Breast epithelium (tissue), 4 donors: ENCODE results near the gene SH2D3A. TPM values are rescaled to one million over a fixed set of nuclear protein-coding genes. Genes with fewer than 3 reads are reported as not detected.

Experiments used
- DNase-seq, 2 donors: peaks; one replicate each; pipeline ENCODE4 v3.0.0-alpha.2; 2019; ENCODE audit warnings: low spot score in 2 of 2
- H3K27ac ChIP-seq, 2 donors: fragments of 200-600 bp; sonication (generic) in 1 of 2; one replicate each; pipeline ENCODE4 v1.5.1; 2016 to 2019; ENCODE audit warnings: mild to moderate bottlenecking in 1 of 2
- H3K27me3 ChIP-seq, 2 donors: fragments of 200-600 bp; sonication (generic) in 1 of 2; one replicate each; pipeline versions ENCODE4 v1.5.1 to v1.6.0; 2017 to 2019; ENCODE audit warnings: control low read depth in 1 of 2, mild to moderate bottlenecking in 1 of 2
- H3K36me3 ChIP-seq: fragments of 200-600 bp; one replicate; pipeline ENCODE4 v1.5.1; 2019
- H3K4me1 ChIP-seq, 2 donors: fragments of 200-600 bp; sonication (generic); one replicate each; pipeline ENCODE4 v1.5.1; 2016 to 2019; ENCODE audit warnings: control low read depth in 1 of 2
- H3K4me3 ChIP-seq, 3 donors: fragments of 200-600 bp; sonication (generic); 1 replicate in 2 of 3; 2 replicates in 1 of 3; pipeline ENCODE4 v1.5.1; 2016 to 2019; ENCODE audit warnings: mild to moderate bottlenecking in 3 of 3, moderate library complexity in 2 of 3
- H3K9me3 ChIP-seq, 2 donors: fragments of 200-600 bp; sonication (generic) in 1 of 2; one replicate each; pipeline ENCODE4 v1.5.1; 2016 to 2019; ENCODE audit warnings: control low read depth in 1 of 2
- CTCF ChIP-seq, 3 donors: fragments of 450-650 bp; IDR thresholded peaks; one replicate each; pipeline ENCODE4 v1.5.1; 2016 to 2017; ENCODE audit warnings: antibody characterized with exemption in 3 of 3, mild to moderate bottlenecking in 3 of 3, moderate library complexity in 3 of 3
- POLR2A ChIP-seq: fragments of 450-650 bp; IDR thresholded peaks from one replicate; pipeline ENCODE4 v1.6.1; 2016; ENCODE audit warnings: antibody characterized with exemption, mild to moderate bottlenecking, moderate library complexity
- POLR2AphosphoS5 ChIP-seq, 3 donors: sonication (generic); formaldehyde crosslinking; IDR thresholded peaks; one replicate each; pipeline ENCODE4 v1.6.1; 2017; ENCODE audit warnings: antibody characterized with exemption in 3 of 3
- intact Hi-C: fragments of 100-400 bp; cut with DNase I; formaldehyde crosslinking; loops from one replicate; pipeline ENCODE4 v1.15.1; 2023; ENCODE audit warnings: low total_unique reads
- total RNA-seq, 3 donors: library from RNA; depleted of rRNA; stranded (reverse); fragments of >200 nt; gene quantifications; one replicate each; pipeline ENCODE4 v1.1.0, GENCODE V29; 2016

Gene SH2D3A
- total RNA-seq, 3 donors from 2014 or later: 0.96 to 38.2 (median 18.4) TPM

- intact Hi-C loops: no loop called here
- H3K36me3 ChIP-seq: no peaks in the 10 kb centered on the region
- peaks cover 0 to 6% of the 10 kb centered on the region in 2 donors for H3K9me3 ChIP-seq
- no peaks in the 10 kb centered on the region for H3K27me3 ChIP-seq
- no peak for TF ChIP-seq POLR2A
- no peak for TF ChIP-seq POLR2AphosphoS5 (IDR thresholded peaks at IDR 0.05)
- TF ChIP-seq CTCF (IDR thresholded peaks at IDR 0.05): no peak
- no peak overlapping the region for H3K27ac ChIP-seq
- no peaks in the 10 kb centered on the region for H3K4me1 ChIP-seq
- no peak overlapping the region for H3K4me3 ChIP-seq
- no peak for DNase-seq
Observed at GRCh38 chr19:6790194-6791128, 23.2 kb upstream of the SH2D3A start.

GRCh38 chr19:6788896-6789295 lies 21.7 kb upstream of the SH2D3A start:
- intact Hi-C loops: no loop called here
- Histone ChIP-seq H3K27me3 (no peaks in the 10 kb centered on the region), H3K36me3 (no peaks in the 10 kb centered on the region), H3K27ac (peak overlapping the region in 1 of 2 donors; percentile 7), H3K4me1 (no peaks in the 10 kb centered on the region), H3K4me3 (no peak overlapping the region), H3K9me3 (no peaks in the 10 kb centered on the region)
- TF ChIP-seq CTCF (IDR thresholded peaks at IDR 0.05): no peak
- no peak for TF ChIP-seq POLR2AphosphoS5 (IDR thresholded peaks at IDR 0.05)
- no peak for TF ChIP-seq POLR2A
- no peak for DNase-seq

- Histone ChIP-seq H3K9me3 (no peaks in the 10 kb centered on the region), H3K4me1 (no peaks in the 10 kb centered on the region), H3K36me3 (no peaks in the 10 kb centered on the region), H3K27me3 (no peaks in the 10 kb centered on the region), H3K27ac (no peak overlapping the region), H3K4me3 (no peak overlapping the region)
- no peak for TF ChIP-seq POLR2AphosphoS5 (IDR thresholded peaks at IDR 0.05)
- no peak for TF ChIP-seq POLR2A
- TF ChIP-seq CTCF (IDR thresholded peaks at IDR 0.05): no peak
- DNase-seq: no peak
- intact Hi-C loops: no loop called here
Observed at GRCh38 chr19:6787393-6787792, 20.2 kb upstream of the SH2D3A start.

GRCh38 chr19:6779206-6779605 lies 12.0 kb upstream of the SH2D3A start:
- H3K27me3 ChIP-seq: no peaks in the 10 kb centered on the region
- intact Hi-C loops: no loop called here
- H3K36me3 ChIP-seq: no peaks in the 10 kb centered on the region
- no peaks in the 10 kb centered on the region for H3K4me1 ChIP-seq
- no peaks in the 10 kb centered on the region for H3K9me3 ChIP-seq
- H3K4me3 ChIP-seq: no peak overlapping the region
- no peak overlapping the region for H3K27ac ChIP-seq
- no peak for DNase-seq
- TF ChIP-seq POLR2A: no peak
- TF ChIP-seq CTCF (IDR thresholded peaks at IDR 0.05): no peak
- TF ChIP-seq POLR2AphosphoS5 (IDR thresholded peaks at IDR 0.05): no peak

- no peaks in the 10 kb centered on the region for H3K9me3 ChIP-seq
- TF ChIP-seq POLR2A (no peak), POLR2AphosphoS5 (IDR thresholded peaks at IDR 0.05) (no peak), CTCF (IDR thresholded peaks at IDR 0.05) (no peak)
- no peaks in the 10 kb centered on the region for H3K27me3 ChIP-seq
- no peak overlapping the region for H3K4me3 ChIP-seq
- no peak overlapping the region for H3K27ac ChIP-seq
- no peaks in the 10 kb centered on the region for H3K36me3 ChIP-seq
- no peaks in the 10 kb centered on the region for H3K4me1 ChIP-seq
- intact Hi-C loops: no loop called here
- DNase-seq: no peak
Observed at GRCh38 chr19:6778386-6778785, 11.2 kb upstream of the SH2D3A start.
